HCT116 (cell line): Measurements from ENCODE around the gene LCN1. TPM values are rescaled to one million over a fixed set of nuclear protein-coding genes. Genes with fewer than 3 reads are reported as not detected.

Source experiments
- ATAC-seq: fragments of 200-7000 bp; cut with Tn5 transposase; 2 replicates; pipeline ENCODE4 v1.9.1; 2020; ENCODE audit warnings: mild to moderate bottlenecking, moderate library complexity
- BruUV-seq: library from RNA; stranded (reverse); fragments of 400-500 nt; replicated peaks from 2 replicates; lab custom pipeline; 2021; lab: Mats Ljungman, UMichigan
- CTCF ChIA-PET: fragments of 300-600 bp; sonication (Branson Sonifier 250); formaldehyde crosslinking; loops from one replicate; lab custom pipeline; 2021; ENCODE audit warnings: antibody characterized with exemption; lab: Charles Lee
- POLR2A ChIA-PET: fragments of 300-600, 350-600 bp; sonication (Branson Sonifier 250); formaldehyde crosslinking; loops from one replicate; lab custom pipeline; 2021; ENCODE audit warnings: antibody characterized with exemption; lab: Charles Lee
- RAD21 ChIA-PET, 2 experiments: fragments of 300-600 bp; sonication (Branson Sonifier 250); formaldehyde crosslinking; loops; one replicate each; lab custom pipeline; 2023; ENCODE audit warnings: low total read pairs in 2 of 2; ENCODE audit not compliant: uncharacterized antibody in 2 of 2, unreplicated experiment in 2 of 2, low non-redundant PET in 1 of 2; lab: Charles Lee
- DNase-seq: peaks from one replicate; pipeline ENCODE4 v3.0.0-alpha.2; 2010; ENCODE audit warnings: low read depth, low spot score
- H2AFZ ChIP-seq: fragments of 200-600 bp; shearing (Covaris generic), sonication (generic); 2 replicates; pipeline ENCODE4 v1.6.1; 2017; ENCODE audit warnings: low read depth, mixed run types, mixed read lengths, antibody characterized with exemption, low read length; ENCODE audit not compliant: poor library complexity, severe bottlenecking
- H3K27ac ChIP-seq: 2 replicates; pipeline ENCODE4 v1.5.1; 2012; ENCODE audit warnings: low read depth, low read length
- H3K27me3 ChIP-seq: fragments of 200-600 bp; sonication (generic); 2 replicates; pipeline ENCODE4 v1.6.1; 2016; ENCODE audit warnings: mixed run types, low read length, mixed read lengths; ENCODE audit not compliant: insufficient read depth
- H3K36me3 ChIP-seq, 2 experiments: fragments of 200-500 bp in 1 of 2; fragments of 200-600 bp in 1 of 2; sonication (Bioruptor generic) in 1 of 2; sonication (generic) in 1 of 2; 2 replicates each; pipeline versions ENCODE4 v1.5.1 to v1.6.1; 2014 to 2016; ENCODE audit warnings: low read length in 2 of 2, inconsistent platforms in 1 of 2, mixed read lengths in 1 of 2, mixed run types in 1 of 2; ENCODE audit not compliant: insufficient read depth in 2 of 2, control insufficient read depth in 1 of 2
- H3K4me1 ChIP-seq, 2 experiments: fragments of 200-600 bp in 1 of 2; sonication (generic) in 1 of 2; 2 replicates each; pipeline versions ENCODE4 v1.5.1 to v1.6.1; 2012 to 2017; ENCODE audit warnings: low read length in 2 of 2, inconsistent platforms in 1 of 2, mild to moderate bottlenecking in 1 of 2, mixed read lengths in 1 of 2, mixed run types in 1 of 2, moderate library complexity in 1 of 2; ENCODE audit not compliant: insufficient read depth in 2 of 2, control insufficient read depth in 1 of 2
- H3K4me2 ChIP-seq: fragments of 200-600 bp; sonication (generic); 2 replicates; pipeline ENCODE4 v1.6.1; 2017; ENCODE audit warnings: mixed run types, low read length, mixed read lengths
- H3K4me3 ChIP-seq, 2 experiments: fragments of 200-600 bp in 1 of 2; sonication (generic) in 1 of 2; replicated peaks in 1 of 2; 2 replicates each; pipeline ENCODE4 v1.5.1; 2011 to 2016; ENCODE audit warnings: low read length in 2 of 2, control low read depth in 1 of 2, low read depth in 1 of 2, mild to moderate bottlenecking in 1 of 2, mixed read lengths in 1 of 2, mixed run types in 1 of 2
- H3K79me2 ChIP-seq: fragments of 200-600 bp; sonication (generic); 2 replicates; pipeline ENCODE4 v1.6.1; 2017; ENCODE audit warnings: mild to moderate bottlenecking, mixed run types, low read length, moderate library complexity, mixed read lengths; ENCODE audit not compliant: insufficient read depth
- H3K9ac ChIP-seq: fragments of 200-600 bp; sonication (generic); 2 replicates; pipeline ENCODE4 v1.6.1; 2016; ENCODE audit warnings: low read length, mixed read lengths
- H3K9me2 ChIP-seq: fragments of 200-600 bp; sonication (generic), shearing (Covaris generic); 2 replicates; pipeline ENCODE4 v1.6.1; 2017; ENCODE audit warnings: mixed run types, mild to moderate bottlenecking, moderate library complexity; ENCODE audit not compliant: insufficient read depth
- H3K9me3 ChIP-seq, 2 experiments: fragments of 200-500 bp in 1 of 2; fragments of 200-600 bp in 1 of 2; sonication (Bioruptor generic) in 1 of 2; sonication (generic) in 1 of 2; 2 replicates each; pipeline ENCODE4 v1.6.1; 2014 to 2017; ENCODE audit warnings: low read length in 2 of 2, mixed read lengths in 2 of 2, inconsistent platforms in 1 of 2, low read depth in 1 of 2, mild to moderate bottlenecking in 1 of 2, mixed run types in 1 of 2, moderate library complexity in 1 of 2; ENCODE audit not compliant: control insufficient read depth in 1 of 2, insufficient read depth in 1 of 2
- H4K20me1 ChIP-seq: fragments of 200-600 bp; sonication (generic), shearing (Covaris generic); 2 replicates; pipeline ENCODE4 v1.6.1; 2017; ENCODE audit warnings: mixed run types, mild to moderate bottlenecking, moderate library complexity; ENCODE audit not compliant: insufficient read depth
- CBX3 ChIP-seq: IDR thresholded peaks from 2 replicates; pipeline ENCODE4 v1.6.1; 2012; ENCODE audit warnings: low read depth
- CTCF ChIP-seq, 3 experiments: fragments of 200-600 bp in 1 of 3; sonication (generic) in 1 of 3; IDR thresholded peaks in 2 of 3; conservative IDR thresholded peaks in 1 of 3; 2 replicates each; pipeline ENCODE4 v1.5.1; 2012 to 2017; ENCODE audit warnings: low read depth in 2 of 3, low read length in 2 of 3, antibody characterized with exemption in 1 of 3, borderline replicate concordance in 1 of 3, control low read depth in 1 of 3, mild to moderate bottlenecking in 1 of 3, mixed read lengths in 1 of 3, mixed run types in 1 of 3, moderate library complexity in 1 of 3; ENCODE audit not compliant: insufficient read depth in 1 of 3
- EGR1 ChIP-seq: IDR thresholded peaks from 2 replicates; pipeline ENCODE4 v1.6.1; 2012; ENCODE audit warnings: low read depth
- POLR2AphosphoS5 ChIP-seq: IDR thresholded peaks from 2 replicates; pipeline ENCODE4 v1.6.1; 2011; ENCODE audit warnings: mild to moderate bottlenecking, low read depth, low read length, moderate library complexity
- ZFX ChIP-seq: fragments of 450-650 bp; IDR thresholded peaks from 2 replicates; pipeline ENCODE4 v1.6.1; 2017
- ZNF274 ChIP-seq: fragments of 200-500 bp; sonication (Bioruptor generic); IDR thresholded peaks from 2 replicates; pipeline ENCODE4 v1.6.1; 2014; ENCODE audit warnings: mild to moderate bottlenecking, low read depth, low read length, inconsistent platforms
- intact Hi-C: fragments of 100-400 bp; cut with micrococcal nuclease; formaldehyde crosslinking; loops from 2 replicates; pipeline ENCODE4 v1.10.0; 2022
- total RNA-seq: library from RNA; stranded (reverse); gene quantifications from one replicate; pipeline ENCODE4 v1.2.1, GENCODE V29; 2021; ENCODE audit not compliant: unreplicated experiment
- TF ChIP-seq, protein P1 (sequence below): IDR thresholded peaks from 2 replicates; pipeline ENCODE4 v1.6.1; 2012
- TF ChIP-seq, protein P2 (sequence below): IDR thresholded peaks from 2 replicates; pipeline ENCODE4 v1.6.1; 2011; ENCODE audit warnings: mild to moderate bottlenecking, low read length, moderate library complexity; ENCODE audit not compliant: insufficient replicate concordance; ENCODE audit errors: extremely low read depth

The LCN1 gene
- total RNA-seq, 1 experiment from 2014 or later, result not detected

GRCh38 chr9:135505406-135506187 is 15.6 kb upstream of the LCN1 start:
- peaks cover 4% of the 10 kb centered on the region; the same call in 1 of the 2 replicates for H4K20me1 ChIP-seq
- no peak overlapping the region for H3K4me2 ChIP-seq
- ChIA-PET CTCF (interaction anchor here (0.8 to 1.6 kb wide), 2 partner anchors 12 to 48 kb away, joined by 3 to 4 read pairs; no protein-coding TSS in a partner anchor), RAD21 (no interaction called here), POLR2A (no interaction called here)
- no peaks in the 10 kb centered on the region for H3K27me3 ChIP-seq
- no peak overlapping the region for H3K9ac ChIP-seq
- no peaks in the 10 kb centered on the region for H3K9me2 ChIP-seq
- TF ChIP-seq CTCF (IDR thresholded peaks at IDR 0.05 in 2 of 3, conservative IDR thresholded peaks at IDR 0.05 in 1 of 3; ENCODE audit: borderline replicate concordance in 1 of 3, insufficient read depth in 1 of 3, low read depth in 2 of 3, low read length in 2 of 3) (no peak), EGR1 (no peak), ZNF274 (no peak), POLR2AphosphoS5 (no peak), CBX3 (no peak), ZFX (no peak)
- TF ChIP-seq, protein P1, sequence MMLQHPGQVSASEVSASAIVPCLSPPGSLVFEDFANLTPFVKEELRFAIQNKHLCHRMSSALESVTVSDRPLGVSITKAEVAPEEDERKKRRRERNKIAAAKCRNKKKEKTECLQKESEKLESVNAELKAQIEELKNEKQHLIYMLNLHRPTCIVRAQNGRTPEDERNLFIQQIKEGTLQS, result no peak
- TF ChIP-seq, protein P2, sequence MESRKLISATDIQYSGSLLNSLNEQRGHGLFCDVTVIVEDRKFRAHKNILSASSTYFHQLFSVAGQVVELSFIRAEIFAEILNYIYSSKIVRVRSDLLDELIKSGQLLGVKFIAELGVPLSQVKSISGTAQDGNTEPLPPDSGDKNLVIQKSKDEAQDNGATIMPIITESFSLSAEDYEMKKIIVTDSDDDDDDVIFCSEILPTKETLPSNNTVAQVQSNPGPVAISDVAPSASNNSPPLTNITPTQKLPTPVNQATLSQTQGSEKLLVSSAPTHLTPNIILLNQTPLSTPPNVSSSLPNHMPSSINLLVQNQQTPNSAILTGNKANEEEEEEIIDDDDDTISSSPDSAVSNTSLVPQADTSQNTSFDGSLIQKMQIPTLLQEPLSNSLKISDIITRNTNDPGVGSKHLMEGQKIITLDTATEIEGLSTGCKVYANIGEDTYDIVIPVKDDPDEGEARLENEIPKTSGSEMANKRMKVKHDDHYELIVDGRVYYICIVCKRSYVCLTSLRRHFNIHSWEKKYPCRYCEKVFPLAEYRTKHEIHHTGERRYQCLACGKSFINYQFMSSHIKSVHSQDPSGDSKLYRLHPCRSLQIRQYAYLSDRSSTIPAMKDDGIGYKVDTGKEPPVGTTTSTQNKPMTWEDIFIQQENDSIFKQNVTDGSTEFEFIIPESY, result no peak
- peaks cover 11 to 39% of the 10 kb centered on the region in 2 experiments for H3K36me3 ChIP-seq
- peaks cover 39% of the 10 kb centered on the region for H3K79me2 ChIP-seq
- no TSS peak for BruUV-seq
- H3K4me3 ChIP-seq, result no peak overlapping the region
- DNase-seq (no peak), ATAC-seq (no peak)
- H3K9me3 ChIP-seq, result no peaks in the 10 kb centered on the region; a peak in 1 of 4 replicates
- peaks cover 4 to 15% of the 10 kb centered on the region in 2 experiments; a peak in 3 of 4 replicates for H3K4me1 ChIP-seq
- no peak overlapping the region for H2AFZ ChIP-seq
- no peak overlapping the region for H3K27ac ChIP-seq
- intact Hi-C loops, result no loop called here
